Effector memory CD4-positive, alpha-beta T cell (primary cell): ENCODE results near the gene RASGRF1.

Source experiments
- DNase-seq, 3 donors: peaks; one replicate each; pipeline ENCODE4 v3.0.0-alpha.2; 2020
- H3K27ac ChIP-seq: 2 replicates; pipeline ENCODE4 v1.7.0; 2013; ENCODE audit warnings: mild to moderate bottlenecking, low read length, moderate library complexity; ENCODE audit not compliant: insufficient read depth, poor library complexity, severe bottlenecking
- H3K27me3 ChIP-seq: replicated peaks from 2 replicates; pipeline ENCODE4 v1.7.0; 2013; ENCODE audit warnings: mild to moderate bottlenecking, low read length; ENCODE audit not compliant: insufficient read depth, control insufficient read depth, poor library complexity, severe bottlenecking
- H3K36me3 ChIP-seq: 2 replicates; pipeline ENCODE4 v1.7.0; 2013; ENCODE audit warnings: mild to moderate bottlenecking, low read length, moderate library complexity; ENCODE audit not compliant: control insufficient read depth, insufficient read depth
- H3K4me1 ChIP-seq: 2 replicates; pipeline ENCODE4 v1.7.0; 2013; ENCODE audit warnings: low read length, mild to moderate bottlenecking; ENCODE audit not compliant: control insufficient read depth, insufficient read depth, poor library complexity, severe bottlenecking
- H3K4me3 ChIP-seq: 2 replicates; pipeline ENCODE4 v1.7.0; 2013; ENCODE audit warnings: low read length, low read depth, mild to moderate bottlenecking; ENCODE audit not compliant: insufficient read depth, poor library complexity, severe bottlenecking
- H3K9me3 ChIP-seq: 2 replicates; pipeline ENCODE4 v1.7.0; 2013; ENCODE audit warnings: mild to moderate bottlenecking, low read length, moderate library complexity; ENCODE audit not compliant: control insufficient read depth

The RASGRF1 gene

DNA sequence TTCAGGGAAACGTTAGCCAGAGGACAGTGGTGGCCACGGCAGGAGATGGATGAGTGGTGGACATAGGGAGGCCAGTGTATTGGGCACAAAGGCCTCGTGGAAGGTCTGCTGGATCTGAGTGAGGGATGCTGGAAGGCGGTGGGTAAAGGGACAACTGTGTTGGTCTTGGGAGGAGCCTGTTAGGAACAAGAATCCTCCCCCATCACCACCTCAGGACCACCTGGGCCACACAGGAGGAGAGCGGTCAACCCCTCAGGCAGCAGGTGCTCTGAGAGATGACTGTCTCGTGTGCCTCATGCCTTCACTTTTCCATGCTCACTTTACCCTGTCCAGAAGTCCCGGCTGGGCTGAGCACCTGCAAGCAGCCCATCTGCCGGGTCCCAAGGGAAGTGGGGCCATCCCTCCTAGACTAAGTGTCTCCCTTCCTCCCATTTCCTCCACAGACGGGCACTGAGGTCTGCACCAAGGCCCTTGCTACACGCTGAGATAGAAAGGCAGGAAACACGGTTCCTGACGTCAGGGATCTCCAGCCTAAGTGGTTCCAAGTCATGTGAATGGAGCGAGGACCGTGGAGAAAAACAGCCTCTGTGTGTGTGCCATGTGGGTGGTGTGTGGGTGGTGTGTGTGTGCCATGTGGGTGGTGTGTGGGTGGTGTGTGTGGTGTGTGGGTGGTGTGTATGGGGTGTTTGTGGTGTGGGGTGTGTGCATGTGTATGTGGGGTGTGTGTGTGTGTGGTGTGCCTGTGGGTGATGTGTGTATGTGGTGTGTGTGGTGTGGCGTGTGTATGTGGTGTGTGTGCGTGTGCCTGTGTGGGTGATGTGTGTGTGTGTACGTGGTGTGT is 97.9 kb downstream of the RASGRF1 start:
- Histone ChIP-seq H3K36me3 (no peaks in the 10 kb centered on the region), H3K27me3 (no peaks in the 10 kb centered on the region), H3K9me3 (no peaks in the 10 kb centered on the region), H3K4me1 (no peaks in the 10 kb centered on the region), H3K4me3 (no peak overlapping the region), H3K27ac (no peak overlapping the region)
- no peak for DNase-seq

DNA sequence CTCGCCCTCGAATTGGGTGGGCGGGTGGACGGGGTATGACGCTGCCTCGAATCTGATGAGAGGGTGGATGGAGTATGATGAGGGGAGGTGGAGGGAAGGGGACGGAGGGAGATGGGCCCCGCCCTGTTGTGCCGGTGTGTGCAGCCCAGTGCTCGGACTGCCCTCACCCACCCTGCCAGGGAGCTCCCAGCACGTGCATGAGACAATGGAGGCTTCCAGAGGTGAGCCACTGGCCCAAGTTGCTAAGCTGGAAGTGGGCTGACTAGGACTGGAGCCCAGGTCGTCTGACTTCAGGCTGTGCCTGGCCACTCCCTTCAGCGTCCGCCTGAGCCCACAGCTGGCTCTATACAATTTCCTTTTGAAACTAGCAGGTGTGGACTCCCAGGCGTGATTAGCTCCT is 98.7 kb downstream of the RASGRF1 start:
- Histone ChIP-seq H3K36me3 (no peaks in the 10 kb centered on the region), H3K4me3 (no peak overlapping the region), H3K27ac (no peak overlapping the region), H3K27me3 (no peaks in the 10 kb centered on the region), H3K9me3 (no peaks in the 10 kb centered on the region), H3K4me1 (no peaks in the 10 kb centered on the region)
- DNase-seq = no peak

DNA sequence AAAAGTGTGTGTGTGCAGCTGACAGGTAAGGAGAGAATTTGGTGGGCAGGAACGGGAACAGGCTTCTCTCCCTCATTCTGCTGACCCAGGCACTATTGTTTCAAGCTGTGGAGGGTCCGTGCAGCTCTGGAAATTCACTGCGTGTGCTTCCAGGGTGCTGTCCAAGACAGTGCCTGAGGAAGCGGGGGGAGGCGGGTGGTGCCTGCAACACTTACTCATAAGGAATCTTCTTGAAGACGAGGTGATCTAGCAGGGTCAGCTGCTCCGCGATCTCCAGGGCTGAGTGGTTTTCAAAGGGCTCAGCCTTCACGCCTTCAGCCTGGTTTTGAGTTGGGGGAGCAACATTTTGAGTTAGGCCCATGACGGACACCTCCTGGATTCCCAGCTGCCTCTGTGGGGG is 99.1 kb downstream of the RASGRF1 start:
- no peak overlapping the region for H3K27ac ChIP-seq
- H3K27me3 ChIP-seq = no peaks in the 10 kb centered on the region
- H3K4me1 ChIP-seq = no peaks in the 10 kb centered on the region
- DNase-seq = no peak
- H3K36me3 ChIP-seq = no peaks in the 10 kb centered on the region
- no peaks in the 10 kb centered on the region for H3K9me3 ChIP-seq
- no peak overlapping the region for H3K4me3 ChIP-seq

- H3K4me1 ChIP-seq = no peaks in the 10 kb centered on the region
- no peaks in the 10 kb centered on the region for H3K27me3 ChIP-seq
- no peaks in the 10 kb centered on the region for H3K36me3 ChIP-seq
- DNase-seq = no peak
- H3K27ac ChIP-seq = no peak overlapping the region
- no peaks in the 10 kb centered on the region for H3K9me3 ChIP-seq
- H3K4me3 ChIP-seq = no peak overlapping the region
These were observed 100.3 kb downstream of the RASGRF1 start for GRCh38 chr15:78990278-78990677.

- H3K27ac ChIP-seq = no peak overlapping the region
These were observed 100.8 kb downstream of the RASGRF1 start for GRCh38 chr15:78989701-78990240.

GRCh38 chr15:78988361-78988911 is 102.1 kb downstream of the RASGRF1 start:
- no peak overlapping the region for H3K27ac ChIP-seq
- no peaks in the 10 kb centered on the region for H3K4me1 ChIP-seq
- H3K36me3 ChIP-seq = no peaks in the 10 kb centered on the region
- H3K9me3 ChIP-seq = no peaks in the 10 kb centered on the region
- DNase-seq = no peak
- no peaks in the 10 kb centered on the region for H3K27me3 ChIP-seq
- H3K4me3 ChIP-seq = no peak overlapping the region

More at GRCh38 chr15:78989701-78990240, 100.8 kb downstream of the RASGRF1 start:
- H3K27me3 ChIP-seq = no peaks in the 10 kb centered on the region
- H3K36me3 ChIP-seq = no peaks in the 10 kb centered on the region
- H3K9me3 ChIP-seq = no peaks in the 10 kb centered on the region
- no peak overlapping the region for H3K4me3 ChIP-seq
- no peak for DNase-seq
- no peaks in the 10 kb centered on the region for H3K4me1 ChIP-seq

DNA sequence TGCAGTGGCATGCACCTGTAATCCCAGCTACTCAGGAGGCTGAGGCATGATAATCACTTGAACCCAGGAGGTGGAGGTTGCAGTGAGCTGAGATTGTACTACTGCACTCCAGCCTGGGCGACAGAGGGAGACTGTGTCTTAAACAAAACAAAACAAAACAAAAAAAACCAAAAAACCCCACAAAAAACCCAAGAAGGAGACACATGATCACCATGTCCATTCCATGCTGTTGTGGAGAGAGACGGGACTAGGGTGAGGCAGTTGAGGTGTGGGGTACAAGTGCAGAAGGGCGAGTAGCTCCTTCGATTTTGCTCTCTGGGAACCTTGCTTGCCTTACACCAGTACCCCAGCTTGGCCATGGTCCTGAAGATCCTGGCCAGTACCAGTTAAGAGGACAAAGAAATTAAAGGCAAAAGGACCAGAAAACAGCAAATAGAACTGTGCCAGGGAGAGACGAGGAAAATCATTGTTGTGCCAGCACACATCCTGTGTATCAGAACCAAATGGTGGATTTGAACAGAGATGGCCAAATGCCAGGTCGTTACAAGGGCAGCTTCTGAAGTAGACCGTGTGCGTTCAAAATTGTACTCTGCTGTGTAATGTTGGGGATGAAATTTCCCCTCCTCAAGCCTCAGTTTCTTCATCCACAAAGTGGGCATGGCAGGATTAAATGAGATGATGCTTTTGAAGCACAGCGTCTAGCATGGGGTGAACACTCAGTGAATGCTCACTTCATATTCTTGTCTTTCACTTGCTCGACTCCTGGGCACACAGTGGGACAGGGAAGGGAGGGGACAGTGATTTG is 102.8 kb downstream of the RASGRF1 start:
- Histone ChIP-seq H3K27ac (no peak overlapping the region), H3K4me1 (no peaks in the 10 kb centered on the region), H3K36me3 (no peaks in the 10 kb centered on the region), H3K4me3 (no peak overlapping the region), H3K9me3 (no peaks in the 10 kb centered on the region), H3K27me3 (no peaks in the 10 kb centered on the region)
- no peak for DNase-seq

DNA sequence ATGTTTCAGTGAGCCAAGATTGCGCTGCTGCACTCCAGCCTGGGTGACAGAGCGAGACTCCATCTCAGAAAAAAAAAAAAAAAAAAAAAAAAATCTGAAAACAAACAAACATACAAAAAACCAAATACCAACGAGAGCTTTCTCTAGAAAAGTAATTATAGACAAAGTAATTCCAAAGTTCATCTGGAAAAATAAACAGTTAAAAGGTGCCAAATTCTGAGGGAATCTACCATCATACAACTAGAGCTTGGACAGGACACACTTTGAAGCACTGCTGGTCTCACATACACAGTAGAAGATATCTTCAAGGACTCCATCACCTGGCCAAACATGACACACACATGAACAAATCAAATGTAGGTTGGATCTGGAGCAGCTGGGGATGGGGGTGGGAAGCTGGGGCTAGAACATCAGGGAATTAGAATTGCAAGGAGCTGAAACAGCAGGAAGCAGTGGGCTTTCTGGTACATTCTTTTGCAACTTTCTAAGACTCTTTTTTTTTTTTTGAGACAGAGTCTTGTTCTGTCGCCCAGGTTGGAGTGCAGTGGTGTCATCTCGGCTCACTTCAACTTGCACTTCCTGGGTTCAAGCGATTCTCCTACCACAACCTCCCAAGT is 104.6 kb downstream of the RASGRF1 start:
- H3K27ac ChIP-seq = no peak overlapping the region
- H3K36me3 ChIP-seq = no peaks in the 10 kb centered on the region
- no peaks in the 10 kb centered on the region for H3K9me3 ChIP-seq
- H3K27me3 ChIP-seq = no peaks in the 10 kb centered on the region
- no peak overlapping the region for H3K4me3 ChIP-seq
- no peaks in the 10 kb centered on the region for H3K4me1 ChIP-seq
- DNase-seq = no peak

DNA sequence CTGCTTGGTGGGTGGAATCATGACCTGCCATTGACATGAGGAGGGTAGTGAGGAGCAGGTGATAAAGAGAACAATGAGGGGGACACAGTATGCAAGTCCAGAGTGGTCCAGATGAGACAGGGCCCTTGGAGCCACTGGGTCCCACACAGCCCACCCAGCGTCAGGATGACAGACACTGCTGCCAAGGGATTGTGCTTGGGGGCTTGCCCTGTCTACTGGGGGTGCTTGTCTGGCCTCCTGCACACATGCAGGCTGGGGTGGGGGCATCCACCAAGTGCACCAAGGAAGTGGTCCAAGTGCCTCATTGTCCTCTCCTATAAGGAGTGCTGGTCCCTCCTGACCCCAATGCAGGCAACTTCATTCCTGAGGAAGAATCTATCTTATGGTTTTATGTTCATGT is 106.5 kb downstream of the RASGRF1 start:
- H3K9me3 ChIP-seq = no peaks in the 10 kb centered on the region
- no peak for DNase-seq
- H3K36me3 ChIP-seq = no peaks in the 10 kb centered on the region
- H3K27me3 ChIP-seq = no peaks in the 10 kb centered on the region
- H3K4me3 ChIP-seq = no peak overlapping the region
- H3K4me1 ChIP-seq = no peaks in the 10 kb centered on the region
- H3K27ac ChIP-seq = no peak overlapping the region
